ENCODE data around the gene PPP2R2C. TPM values are rescaled to one million over a fixed set of nuclear protein-coding genes. Genes with fewer than 3 reads are reported as not detected.
A peak's percentile ranks its signal among the peaks of the same experiment; 100 is the strongest.

PPP2R2C gene
- total RNA-seq, 3 donors from 2014 or later: 0.16 to 0.66 (median 0.44) TPM

DNA sequence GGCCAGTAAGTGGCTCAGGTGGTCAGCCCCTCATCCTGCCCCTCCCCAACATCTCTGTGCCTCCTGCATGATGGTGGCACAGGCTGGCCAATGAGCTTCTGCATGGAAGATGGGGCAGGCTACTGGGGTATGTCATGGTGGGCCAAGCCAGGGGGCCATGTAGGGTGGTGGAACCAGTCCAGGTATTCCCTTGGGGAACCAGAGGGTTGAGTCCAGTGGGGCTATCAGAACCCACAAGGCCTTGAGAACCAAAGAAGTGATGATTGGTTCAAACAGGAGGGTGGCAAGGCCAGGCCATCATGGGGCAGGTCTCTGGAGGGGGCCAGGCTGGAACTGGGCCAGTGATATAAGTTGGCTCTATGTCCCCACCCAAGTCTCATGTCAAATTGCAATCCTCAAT is 18.8 kb upstream of the PPP2R2C start:
- Histone ChIP-seq H3K27me3 (peaks cover 0 to 35% of the 10 kb centered on the region in 2 donors), H3K27ac (no peak overlapping the region), H3K4me1 (no peaks in the 10 kb centered on the region), H3K9me3 (peaks cover 10 to 30% of the 10 kb centered on the region in 2 donors), H3K36me3 (no peaks in the 10 kb centered on the region), H3K4me3 (no peak overlapping the region)
- peak in 1 of 2 donors; percentile 19 for DNase-seq (ENCODE audit: low spot score in 2 of 2)
- TF ChIP-seq, protein P1, sequence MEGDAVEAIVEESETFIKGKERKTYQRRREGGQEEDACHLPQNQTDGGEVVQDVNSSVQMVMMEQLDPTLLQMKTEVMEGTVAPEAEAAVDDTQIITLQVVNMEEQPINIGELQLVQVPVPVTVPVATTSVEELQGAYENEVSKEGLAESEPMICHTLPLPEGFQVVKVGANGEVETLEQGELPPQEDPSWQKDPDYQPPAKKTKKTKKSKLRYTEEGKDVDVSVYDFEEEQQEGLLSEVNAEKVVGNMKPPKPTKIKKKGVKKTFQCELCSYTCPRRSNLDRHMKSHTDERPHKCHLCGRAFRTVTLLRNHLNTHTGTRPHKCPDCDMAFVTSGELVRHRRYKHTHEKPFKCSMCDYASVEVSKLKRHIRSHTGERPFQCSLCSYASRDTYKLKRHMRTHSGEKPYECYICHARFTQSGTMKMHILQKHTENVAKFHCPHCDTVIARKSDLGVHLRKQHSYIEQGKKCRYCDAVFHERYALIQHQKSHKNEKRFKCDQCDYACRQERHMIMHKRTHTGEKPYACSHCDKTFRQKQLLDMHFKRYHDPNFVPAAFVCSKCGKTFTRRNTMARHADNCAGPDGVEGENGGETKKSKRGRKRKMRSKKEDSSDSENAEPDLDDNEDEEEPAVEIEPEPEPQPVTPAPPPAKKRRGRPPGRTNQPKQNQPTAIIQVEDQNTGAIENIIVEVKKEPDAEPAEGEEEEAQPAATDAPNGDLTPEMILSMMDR (IDR thresholded peaks at IDR 0.05): no peak
- TF ChIP-seq POLR2A (IDR thresholded peaks at IDR 0.05): no peak
- intact Hi-C loops (cut with DNase I; ENCODE audit: low total_unique reads): no loop called here

DNA sequence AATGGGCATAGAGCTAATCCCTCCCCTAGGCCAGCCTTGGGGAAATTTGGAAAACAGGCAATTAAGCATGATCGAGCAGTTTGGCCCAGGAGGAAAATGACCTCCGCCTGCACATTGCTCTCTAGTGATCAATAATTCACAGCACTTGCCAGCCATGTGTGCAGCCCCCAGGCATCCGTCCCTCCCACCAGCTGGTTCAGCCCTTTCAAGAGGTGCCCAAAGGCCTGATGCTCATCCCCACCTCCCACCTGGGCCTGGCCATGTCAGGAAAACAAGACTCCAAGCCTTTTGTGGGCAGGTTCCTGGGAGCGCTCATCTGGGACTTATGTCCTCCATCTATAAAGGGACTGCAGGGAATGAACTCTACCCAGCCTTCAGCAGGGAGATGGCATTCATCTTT is 17.5 kb upstream of the PPP2R2C start:
- Histone ChIP-seq H3K36me3 (no peaks in the 10 kb centered on the region), H3K27me3 (peaks cover 0 to 35% of the 10 kb centered on the region in 2 donors), H3K9me3 (peaks cover 10 to 43% of the 10 kb centered on the region in 2 donors), H3K27ac (no peak overlapping the region), H3K4me3 (no peak overlapping the region), H3K4me1 (no peaks in the 10 kb centered on the region)
- no peak for TF ChIP-seq POLR2AphosphoS5 (IDR thresholded peaks at IDR 0.05)
- TF ChIP-seq, protein P1 (IDR thresholded peaks at IDR 0.05): no peak
- intact Hi-C loops (cut with DNase I; ENCODE audit: low total_unique reads): no loop called here
- peak in 1 of 2 donors; percentile 33 for DNase-seq (ENCODE audit: low spot score in 2 of 2)

DNA sequence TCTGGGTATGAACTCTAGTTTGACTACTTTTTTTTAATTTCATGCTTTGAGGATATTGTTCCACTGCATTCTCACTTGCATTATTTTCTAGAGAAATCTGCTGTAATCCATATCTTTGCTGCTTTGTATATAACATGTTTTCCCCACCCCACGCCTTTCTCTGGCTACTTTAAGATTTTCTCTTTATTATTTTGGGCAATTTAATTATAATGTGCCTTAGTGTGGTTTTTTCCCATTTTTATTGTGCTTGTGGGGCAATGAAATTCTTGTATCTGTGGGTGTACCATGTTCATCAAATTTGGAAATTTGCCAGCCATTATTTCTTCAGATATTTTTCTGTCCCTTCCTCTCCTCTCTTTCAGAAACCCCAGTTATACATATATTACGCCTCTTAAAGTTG is 15.1 kb upstream of the PPP2R2C start:
- Histone ChIP-seq H3K36me3 (no peaks in the 10 kb centered on the region), H3K4me1 (no peaks in the 10 kb centered on the region), H3K27ac (no peak overlapping the region), H3K4me3 (no peak overlapping the region), H3K9me3 (peaks cover 10 to 48% of the 10 kb centered on the region in 2 donors), H3K27me3 (peaks cover 0 to 24% of the 10 kb centered on the region in 2 donors)
- intact Hi-C loops (cut with DNase I; ENCODE audit: low total_unique reads): no loop called here
- no peak for TF ChIP-seq POLR2A (IDR thresholded peaks at IDR 0.05)
- DNase-seq (ENCODE audit: low spot score in 2 of 2): no peak

DNA sequence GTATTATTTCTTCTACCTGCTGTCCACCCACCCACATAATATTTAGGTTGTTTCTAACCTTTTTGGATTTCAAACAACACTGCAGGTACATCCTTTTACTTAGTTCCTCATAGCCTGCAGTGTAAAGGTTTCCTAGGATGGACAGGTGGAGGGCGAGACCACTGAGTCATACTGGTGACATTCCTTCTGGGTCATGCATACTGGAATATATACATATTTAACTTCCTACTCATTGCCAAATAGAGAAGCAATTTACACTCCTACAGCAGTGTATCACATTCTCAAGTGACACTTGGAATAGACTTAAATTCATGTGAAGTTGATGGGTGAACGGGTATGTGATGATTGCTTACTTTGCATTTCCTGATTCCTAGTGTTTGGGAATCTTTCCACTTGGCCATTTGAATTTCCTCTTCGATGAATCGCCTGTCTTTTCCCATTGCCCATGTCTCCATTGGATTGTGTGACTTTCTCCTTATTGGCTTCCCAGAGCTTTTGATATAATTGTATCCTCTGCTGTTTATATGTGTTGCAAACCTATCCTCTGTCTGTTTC is 8.2 kb upstream of the PPP2R2C start:
- intact Hi-C loops (cut with DNase I; ENCODE audit: low total_unique reads): loop anchor here (5.0 kb wide), 1 partner anchor 1037 kb away; no protein-coding TSS in a partner anchor

GRCh38 chr4:6478546-6479220 is 6.3 kb upstream of the PPP2R2C start:
- peaks cover 0 to 33% of the 10 kb centered on the region in 2 donors for H3K27me3 ChIP-seq
- no peak overlapping the region for H3K27ac ChIP-seq
- no peak overlapping the region for H3K4me3 ChIP-seq
- intact Hi-C loops (cut with DNase I; ENCODE audit: low total_unique reads): no loop called here
- no peaks in the 10 kb centered on the region for H3K4me1 ChIP-seq
- peak in 1 of 2 donors; percentile 24 for DNase-seq (ENCODE audit: low spot score in 2 of 2)
- H3K36me3 ChIP-seq: no peaks in the 10 kb centered on the region
- no peaks in the 10 kb centered on the region for H3K9me3 ChIP-seq
- TF ChIP-seq, protein P1 (IDR thresholded peaks at IDR 0.05): no peak
- TF ChIP-seq POLR2A (IDR thresholded peaks at IDR 0.05) (no peak), POLR2AphosphoS5 (IDR thresholded peaks at IDR 0.05) (no peak)

More for the DNA sequence above, 8.2 kb upstream of the PPP2R2C start:
- DNase-seq (ENCODE audit: low spot score in 2 of 2): no peak
- Histone ChIP-seq H3K27me3 (peaks cover 0 to 18% of the 10 kb centered on the region in 2 donors), H3K4me3 (no peak overlapping the region), H3K4me1 (no peaks in the 10 kb centered on the region), H3K36me3 (no peaks in the 10 kb centered on the region), H3K27ac (no peak overlapping the region), H3K9me3 (peaks cover 0 to 11% of the 10 kb centered on the region in 2 donors)
- no peak for TF ChIP-seq POLR2AphosphoS5 (IDR thresholded peaks at IDR 0.05)
- TF ChIP-seq POLR2A (IDR thresholded peaks at IDR 0.05): no peak
- TF ChIP-seq, protein P1 (IDR thresholded peaks at IDR 0.05): no peak
